SHP77 treated with DMSO at 0.1 percent for 48 hours (cell line): ENCODE measurements around the gene AHCYL2.
"Not testable (repeated sequence)": the region's sequence is repeated elsewhere in the genome, so short reads cannot be mapped to it uniquely, and the experiment has no call there.

Source experiments
- DNase-seq: peaks from one replicate; lab custom pipeline; 2025; lab: John Stamatoyannopoulos, UW

The AHCYL2 gene

DNA sequence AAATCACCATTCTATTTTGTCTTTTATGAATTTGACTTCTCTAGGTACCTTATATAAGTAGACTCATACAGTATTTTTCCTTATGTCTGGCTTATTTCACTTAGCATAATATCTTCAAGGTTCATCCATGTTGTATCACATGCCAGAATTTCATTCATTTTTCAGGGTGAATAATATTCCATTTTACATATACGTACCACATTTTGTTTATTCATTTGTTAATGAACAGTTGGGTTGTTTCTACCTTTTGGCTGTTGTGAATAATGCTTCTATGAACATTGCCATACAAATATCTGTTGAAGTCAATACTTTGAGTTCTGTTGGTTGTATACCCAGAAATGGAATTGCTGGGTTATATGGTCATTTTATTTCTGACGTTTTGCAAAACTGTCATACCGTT is 20.7 kb downstream of the AHCYL2 start:
- DNase-seq, result no peak

DNA sequence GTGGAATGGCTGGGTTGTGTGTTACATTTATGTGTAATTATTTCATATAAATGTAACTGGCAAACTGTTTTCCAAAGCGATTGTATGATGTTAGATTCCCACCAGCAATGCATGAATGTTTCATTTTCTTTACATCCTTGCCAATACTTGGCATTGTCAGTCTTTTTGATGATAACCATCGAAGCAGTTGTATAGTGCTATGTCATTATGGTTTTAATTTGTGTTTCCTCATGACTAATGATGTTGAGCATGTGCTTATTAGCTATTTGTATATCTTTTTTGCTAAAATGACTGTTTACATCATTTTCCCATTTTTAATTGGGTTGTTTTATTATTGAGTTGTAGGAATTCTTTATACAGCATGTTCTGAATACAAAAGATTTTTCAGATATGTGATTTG is 22.3 kb downstream of the AHCYL2 start:
- no peak for DNase-seq

DNA sequence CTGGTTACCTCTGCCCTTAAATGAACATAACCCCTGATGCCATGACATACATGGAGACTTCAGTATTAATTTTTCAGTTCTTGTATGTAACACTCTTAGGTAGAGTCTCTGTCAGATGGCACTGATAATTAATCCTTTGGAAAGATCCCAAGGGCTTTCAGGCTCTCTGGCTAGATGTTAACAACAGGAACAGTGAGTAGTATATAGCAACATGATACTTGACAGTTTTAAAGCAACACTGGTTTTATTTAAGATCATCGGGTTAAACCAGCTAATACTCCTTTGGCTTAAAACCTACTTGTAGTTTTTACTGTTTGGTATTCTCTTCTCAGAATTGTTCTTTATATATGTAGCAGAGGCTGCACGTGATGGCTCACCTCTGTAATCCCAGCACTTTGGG is 27.3 kb downstream of the AHCYL2 start:
- DNase-seq, result no peak

DNA sequence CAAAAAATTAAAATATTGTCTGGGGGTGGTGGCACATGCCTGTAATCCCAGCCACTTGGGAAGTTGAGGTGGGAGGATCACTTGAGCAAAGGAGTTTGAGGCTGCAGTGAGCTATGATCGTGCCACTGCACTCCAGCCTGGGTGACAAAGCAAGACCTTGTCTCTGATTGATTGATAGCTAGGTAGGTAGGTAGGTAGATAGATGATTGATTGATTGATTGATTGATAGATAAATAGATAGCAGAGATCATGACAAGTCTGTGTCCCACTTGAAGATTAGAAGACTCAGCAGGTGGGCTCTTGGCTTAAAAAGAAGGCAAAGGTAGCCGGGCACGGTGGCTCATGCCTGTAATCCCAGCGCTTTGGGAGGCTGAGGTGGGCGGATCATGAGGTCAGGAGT is 27.8 kb downstream of the AHCYL2 start:
- DNase-seq, result not testable (repeated sequence)

DNA sequence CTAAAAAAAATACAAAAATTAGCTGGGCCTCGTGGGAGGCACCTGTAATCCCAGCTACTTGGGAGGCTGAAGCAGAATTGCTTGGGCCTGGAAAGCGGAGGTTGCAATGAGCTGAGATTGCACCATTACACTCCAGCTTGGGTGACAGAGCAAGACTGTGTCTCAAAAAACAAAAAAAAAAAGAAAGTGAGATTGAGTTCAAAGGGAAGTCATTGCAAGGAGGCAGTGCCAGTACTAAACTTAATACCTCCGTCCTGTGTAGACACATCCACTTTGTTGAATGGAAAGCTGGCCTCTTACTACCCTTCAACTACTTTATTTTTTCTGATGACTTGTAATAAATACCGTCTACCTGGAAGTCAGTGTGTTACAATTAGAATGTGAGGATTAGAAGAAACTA is 31.0 kb downstream of the AHCYL2 start:
- DNase-seq, result no peak

DNA sequence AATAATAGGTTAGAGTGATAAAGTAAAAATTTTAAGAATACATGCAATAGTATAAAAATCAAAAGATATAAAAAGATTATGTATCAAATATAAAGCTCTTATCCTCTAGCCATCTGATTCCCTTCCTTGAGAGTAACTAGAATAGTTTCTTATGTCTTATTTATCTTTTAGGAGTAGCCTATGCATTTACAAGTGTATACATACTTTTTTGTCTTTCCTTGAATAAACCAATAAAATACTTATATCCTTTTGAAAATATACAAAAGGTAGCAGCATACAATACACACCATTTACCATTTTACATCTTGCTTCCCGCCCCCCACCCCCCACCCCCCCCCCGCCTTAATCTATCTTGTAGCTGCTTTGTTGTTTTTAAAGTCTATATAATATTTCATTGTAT is 31.4 kb downstream of the AHCYL2 start:
- no peak for DNase-seq

DNA sequence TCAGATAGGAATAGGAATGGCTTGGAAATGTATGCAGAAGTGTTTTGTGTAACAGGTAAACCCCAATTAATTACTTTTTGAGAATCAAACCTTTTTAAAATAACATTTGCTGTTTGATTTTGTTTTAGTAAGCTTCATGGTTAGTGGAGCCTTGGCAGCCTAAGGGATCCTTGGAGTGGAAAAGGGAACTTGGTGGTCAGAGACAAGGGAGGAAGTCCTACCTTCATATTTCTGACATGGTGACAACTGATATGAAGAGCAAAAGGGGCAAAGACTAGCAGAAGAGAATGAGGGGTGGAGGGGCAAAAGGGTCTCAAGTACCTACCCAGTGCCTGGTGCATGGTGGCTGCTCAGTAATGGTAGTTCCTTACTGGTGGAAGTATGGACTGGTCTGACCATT is 32.3 kb downstream of the AHCYL2 start:
- no peak for DNase-seq

DNA sequence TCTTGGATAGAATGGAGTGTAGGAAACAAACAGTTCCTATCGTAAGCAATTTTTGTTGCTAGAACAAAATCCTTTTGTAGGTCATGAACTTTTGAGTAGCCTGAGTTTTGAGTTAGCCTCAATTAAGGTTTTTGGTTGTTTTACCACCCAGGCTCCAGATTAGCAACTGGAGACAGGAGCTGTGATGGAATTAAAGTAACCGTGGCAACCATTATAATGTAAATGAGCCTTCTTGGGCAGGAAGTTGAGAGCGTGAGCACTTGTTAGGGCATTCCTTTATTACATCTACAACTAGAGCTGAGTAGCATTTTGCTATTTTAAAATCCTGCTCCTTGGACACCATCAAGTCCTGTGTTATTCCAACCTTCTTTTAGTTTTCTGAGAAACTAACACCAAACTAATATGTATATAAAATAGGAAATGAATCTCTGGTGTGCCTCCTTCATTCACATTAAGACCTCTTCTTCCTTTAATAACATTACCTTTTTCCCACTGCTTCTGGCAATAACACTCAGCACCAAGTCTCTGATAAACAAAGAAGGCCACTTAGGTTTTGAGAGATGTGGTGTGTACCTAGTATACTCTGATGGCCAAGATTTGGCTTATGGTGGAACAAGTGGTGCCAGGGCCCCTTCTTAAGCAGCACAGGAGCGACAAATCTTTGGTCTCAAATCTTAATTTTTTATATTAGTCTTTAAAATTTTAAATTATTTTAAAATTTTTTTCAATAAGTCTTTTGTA is 34.0 kb downstream of the AHCYL2 start:
- DNase-seq, result no peak

DNA sequence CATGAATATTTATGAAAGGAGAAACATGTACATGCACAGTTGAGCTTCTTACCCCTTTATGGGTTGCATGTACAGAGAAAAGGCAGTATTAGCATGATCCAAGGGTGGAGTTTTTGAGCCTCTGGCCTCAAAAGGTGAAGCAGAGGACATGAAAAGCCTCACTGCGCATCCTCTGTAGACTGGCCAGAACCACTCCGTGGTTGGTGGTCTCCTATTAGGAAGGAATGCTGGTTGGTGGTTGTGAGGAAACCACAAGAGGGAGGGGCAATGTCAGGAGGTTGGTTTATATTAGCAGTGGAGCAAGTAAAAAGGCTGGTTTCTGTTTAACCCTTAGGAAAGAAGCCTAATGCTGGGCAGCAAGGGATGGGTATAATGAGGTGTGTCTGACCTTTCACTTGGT is 37.5 kb downstream of the AHCYL2 start:
- no peak for DNase-seq

DNA sequence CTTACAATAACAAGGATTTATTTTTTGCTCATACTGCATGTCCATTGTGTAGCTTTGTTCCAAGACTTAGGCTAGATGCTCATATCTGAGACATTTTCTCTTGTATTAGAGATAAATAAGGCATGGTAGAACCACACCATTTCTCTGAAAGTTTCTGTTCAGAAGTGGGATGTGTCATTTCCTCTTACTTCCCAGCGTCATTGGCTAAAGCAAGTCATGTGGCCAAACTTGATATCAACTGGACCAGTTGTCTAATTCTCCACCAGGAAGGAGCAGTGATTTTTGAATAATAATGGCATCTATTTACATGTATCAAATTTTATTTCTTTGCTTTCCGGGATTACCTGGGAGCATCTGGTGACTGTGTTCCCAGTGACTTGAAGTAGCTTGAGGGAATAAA is 38.3 kb downstream of the AHCYL2 start:
- no peak for DNase-seq

DNA sequence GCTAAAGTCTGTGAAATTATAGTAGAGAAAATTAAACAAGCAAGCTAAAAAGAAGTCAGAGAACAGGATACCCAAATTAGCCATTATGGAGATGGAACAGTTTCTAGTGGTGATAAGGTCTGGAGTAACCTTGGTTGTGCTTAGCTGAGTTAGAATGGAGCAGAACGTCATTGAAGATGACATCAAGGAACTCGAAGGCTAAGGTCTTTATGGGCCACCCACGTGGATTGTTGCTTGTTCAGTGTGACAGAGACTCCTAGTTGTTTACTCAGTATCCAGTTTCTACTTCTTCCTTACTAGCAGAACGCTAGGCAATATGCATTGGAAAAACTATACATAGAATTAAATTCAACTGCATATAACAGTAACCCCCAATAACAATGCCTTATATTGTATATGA is 39.7 kb downstream of the AHCYL2 start:
- no peak for DNase-seq

DNA sequence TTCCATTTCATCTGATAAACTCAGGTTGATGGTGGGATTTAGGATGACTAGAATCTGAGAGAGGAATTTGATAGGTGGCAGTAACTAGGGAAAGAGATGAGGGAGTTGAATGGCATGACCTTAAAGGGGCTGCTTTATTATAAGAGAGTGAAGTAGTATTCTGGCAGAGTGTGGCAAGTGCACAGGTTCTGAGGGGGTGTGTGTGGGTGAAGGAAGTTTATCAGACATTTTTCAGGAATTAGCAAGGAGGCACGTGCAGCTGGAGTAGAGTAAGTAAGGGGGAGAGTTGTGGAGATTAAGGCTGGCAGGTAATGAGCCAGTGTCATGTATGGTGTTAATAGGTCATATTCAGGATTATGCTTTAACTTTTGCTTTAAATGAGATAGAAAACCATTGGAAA is 40.5 kb downstream of the AHCYL2 start:
- DNase-seq, result no peak

DNA sequence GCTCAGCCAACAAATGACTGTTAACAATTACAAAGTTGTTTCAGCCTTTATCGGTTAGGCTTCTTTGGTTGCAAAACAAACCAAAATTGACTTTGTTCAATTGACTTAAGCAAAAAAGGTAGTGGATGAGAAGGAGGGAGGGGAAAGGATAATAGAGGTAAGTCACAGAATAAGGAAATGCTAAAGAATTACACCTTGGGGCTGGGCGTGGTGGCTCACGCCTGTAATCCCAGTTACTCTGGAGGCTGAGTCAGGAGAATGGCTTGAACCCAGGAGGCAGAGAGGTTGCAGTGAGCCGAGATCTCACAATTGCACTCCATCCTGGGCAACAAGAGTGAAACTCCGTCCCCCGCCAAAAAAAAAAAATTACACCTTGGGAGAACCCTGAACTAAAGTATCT is 41.4 kb downstream of the AHCYL2 start:
- DNase-seq, result no peak

DNA sequence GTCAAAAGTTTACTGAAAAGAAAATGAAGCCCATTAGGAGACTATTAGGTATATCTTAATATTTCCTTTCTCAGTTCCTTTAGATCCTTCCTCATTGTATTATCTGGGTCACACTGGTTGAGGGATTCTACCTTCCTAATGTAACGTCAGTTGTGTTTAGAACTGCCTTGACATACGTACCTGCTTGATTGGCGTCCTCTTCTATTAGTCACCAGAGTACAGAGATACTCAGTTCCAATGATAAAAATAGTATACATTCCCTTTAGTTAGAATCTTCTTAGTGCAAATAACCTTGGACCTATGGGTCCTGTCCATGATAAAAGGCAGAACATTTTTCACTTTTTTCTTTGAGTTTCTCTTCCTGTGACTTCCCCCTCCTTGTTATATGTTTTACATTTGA is 45.2 kb downstream of the AHCYL2 start:
- no peak for DNase-seq

DNA sequence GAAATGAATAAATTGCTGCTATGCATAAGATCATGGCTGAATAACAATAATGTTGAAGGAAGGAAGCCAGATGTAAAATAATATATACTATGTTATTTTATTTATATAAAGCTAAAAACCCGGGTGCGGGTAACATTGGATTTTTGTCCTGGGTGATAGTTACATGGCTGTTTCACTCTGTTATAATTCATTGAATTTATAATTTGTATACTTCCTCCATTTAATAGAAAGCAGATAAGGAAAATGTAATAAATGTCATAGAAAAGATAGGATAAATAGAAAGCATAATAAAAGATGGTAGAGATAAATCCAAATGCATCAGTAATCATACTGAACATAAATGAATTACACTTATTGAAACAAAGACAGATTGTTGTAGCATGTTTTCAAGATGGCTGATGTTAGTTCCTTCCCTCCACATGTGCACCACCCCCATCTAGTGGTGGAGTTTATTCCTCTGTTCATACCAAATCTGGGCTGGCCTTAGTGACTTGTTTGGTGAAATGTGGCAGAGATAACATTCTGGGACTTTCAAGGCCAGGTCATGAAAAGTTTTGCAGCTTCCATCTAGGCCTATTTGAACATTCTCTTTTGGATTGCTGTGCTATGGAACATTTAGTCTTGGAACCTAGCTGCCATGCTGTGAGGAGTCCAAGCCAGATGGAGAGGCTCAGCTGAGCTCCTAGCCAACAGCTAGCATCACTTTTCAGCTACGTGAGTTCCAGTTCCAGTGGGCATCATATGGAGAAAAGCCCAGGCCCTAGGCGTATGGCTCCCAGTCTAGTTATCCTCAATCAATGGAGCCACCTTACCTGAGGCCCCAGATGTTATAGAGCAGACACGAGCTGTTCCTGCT is 46.9 kb downstream of the AHCYL2 start:
- DNase-seq, result no peak

DNA sequence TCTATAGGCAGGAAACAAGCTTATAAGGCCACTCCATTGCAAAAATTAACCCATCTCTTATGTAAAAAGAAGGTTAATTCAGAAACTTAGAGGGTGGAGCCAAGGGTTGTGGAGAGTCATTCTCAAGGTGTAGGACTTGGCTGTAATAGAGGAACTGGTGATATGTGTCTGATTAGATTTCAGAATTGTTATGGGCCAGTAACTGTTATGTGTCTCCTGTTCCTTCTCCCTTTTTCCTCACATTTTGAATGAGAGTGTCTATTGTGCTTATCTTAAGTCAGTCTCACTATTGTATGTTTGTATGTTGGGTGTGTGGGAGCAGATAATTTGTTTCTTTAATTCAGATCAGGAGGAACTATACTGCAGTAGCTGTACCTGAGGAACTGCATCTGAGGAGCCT is 49.1 kb downstream of the AHCYL2 start:
- no peak for DNase-seq

DNA sequence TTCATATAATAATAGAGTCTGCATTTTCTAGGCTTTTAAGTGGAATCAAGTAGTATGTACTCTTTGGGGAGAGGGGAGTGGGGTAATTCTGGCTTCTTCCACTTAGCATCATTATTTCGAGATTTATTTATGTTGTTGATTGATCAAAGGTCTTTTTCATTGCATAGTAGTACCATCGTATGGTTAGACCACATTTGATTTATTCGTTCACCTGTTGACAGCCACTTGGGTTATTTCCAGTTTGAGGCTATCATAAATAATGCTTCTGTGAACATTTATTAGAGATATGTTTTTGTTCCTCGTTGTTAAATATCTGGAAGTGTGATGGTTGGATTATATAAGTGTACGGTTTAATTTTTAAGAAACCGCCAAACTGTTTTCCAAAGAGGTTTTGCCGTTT is 52.8 kb downstream of the AHCYL2 start:
- DNase-seq, result no peak

DNA sequence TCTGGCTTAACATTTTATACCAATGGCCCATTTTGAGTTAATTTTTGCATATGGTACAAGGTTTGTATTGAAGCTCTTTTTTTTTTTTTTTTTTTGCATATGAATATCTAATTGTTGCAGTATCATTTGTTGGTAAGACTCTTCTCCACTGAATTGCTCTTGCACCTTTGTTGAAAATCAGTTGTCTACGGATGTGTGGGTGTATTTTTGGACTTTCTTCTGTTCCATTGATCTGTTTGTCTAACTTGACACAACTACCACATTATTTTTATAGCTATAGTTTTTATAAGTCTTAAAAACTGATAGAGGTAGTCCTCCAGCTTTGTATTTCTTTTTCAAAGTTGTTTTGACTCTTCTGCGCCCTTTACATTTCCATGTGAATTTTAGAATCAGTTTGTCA is 53.9 kb downstream of the AHCYL2 start:
- no peak for DNase-seq

DNA sequence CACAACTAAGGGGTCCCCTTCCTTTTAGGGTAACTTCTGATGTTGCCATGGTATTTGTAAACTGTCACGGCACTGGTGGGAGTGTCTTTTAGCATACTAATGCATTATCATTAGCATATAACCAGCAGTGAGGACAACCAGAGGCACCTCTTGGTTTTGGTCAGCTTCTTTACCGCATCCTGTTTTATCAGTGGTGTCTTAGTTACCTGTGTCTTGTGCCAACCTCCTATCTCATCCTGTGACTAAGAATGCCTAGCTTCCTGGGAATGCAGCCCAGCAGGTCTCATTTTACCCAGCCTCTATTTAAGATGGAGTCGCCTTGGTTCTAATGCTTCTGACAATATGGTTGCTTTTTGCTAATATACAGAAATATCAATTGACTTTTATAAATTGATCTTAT is 54.9 kb downstream of the AHCYL2 start:
- DNase-seq, result no peak

DNA sequence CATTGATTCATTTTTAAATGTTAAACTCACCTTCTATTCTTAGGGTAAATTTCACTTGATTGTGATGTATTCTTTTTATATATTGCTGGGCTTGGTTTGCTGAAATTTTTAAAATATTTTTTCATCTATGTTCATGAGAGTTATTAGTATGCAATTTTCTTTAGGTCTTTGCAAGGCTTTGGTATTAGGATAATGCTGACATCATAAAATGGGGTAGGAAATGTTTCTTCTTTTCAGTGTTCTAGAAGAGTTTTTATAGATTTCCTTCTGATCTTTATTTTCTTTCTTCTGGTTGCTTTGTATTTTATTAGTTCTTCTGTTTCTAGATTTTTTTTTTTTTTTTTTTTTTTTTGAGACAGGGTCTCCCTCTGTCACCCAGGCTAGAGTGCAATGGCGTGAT is 56.3 kb downstream of the AHCYL2 start:
- no peak for DNase-seq

DNA sequence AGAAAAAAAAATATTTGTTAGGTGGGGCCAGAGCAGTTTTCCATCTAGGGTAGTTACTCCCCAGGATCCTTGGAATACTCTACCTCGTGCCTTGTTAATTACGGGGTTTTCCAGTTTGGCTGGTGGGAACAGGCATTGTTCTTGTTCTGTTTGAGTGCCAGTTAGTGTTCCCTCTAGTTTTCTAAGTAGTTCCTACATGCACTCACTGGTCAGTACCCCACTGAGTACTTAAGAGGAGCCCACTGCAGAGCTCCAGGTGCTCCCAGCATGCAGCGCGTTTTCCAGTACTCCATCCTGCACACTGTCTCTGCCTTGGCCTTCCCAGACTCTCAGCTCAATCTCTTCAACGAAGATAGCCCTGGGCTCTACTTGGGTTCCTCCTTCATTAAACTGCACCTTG is 58.0 kb downstream of the AHCYL2 start:
- no peak for DNase-seq

DNA sequence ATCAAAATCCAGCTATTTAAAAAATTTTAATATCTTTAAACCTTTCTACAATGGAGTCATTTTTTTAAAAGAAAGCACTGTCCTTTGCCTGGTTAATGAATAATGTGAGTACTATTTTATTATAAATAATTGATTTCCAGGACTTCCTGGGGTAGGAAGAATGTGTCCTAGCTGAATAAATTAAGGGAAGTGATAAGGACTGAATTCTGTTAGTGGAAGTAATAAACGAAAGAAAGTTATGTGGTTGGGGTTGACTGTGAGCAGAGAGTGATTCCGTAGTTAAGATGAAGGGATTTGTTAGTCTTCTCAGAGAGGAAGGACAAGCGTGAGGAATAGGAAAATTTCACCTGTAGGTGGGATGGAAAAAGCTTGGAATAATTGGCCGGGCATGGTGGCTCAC is 59.1 kb downstream of the AHCYL2 start:
- no peak for DNase-seq

DNA sequence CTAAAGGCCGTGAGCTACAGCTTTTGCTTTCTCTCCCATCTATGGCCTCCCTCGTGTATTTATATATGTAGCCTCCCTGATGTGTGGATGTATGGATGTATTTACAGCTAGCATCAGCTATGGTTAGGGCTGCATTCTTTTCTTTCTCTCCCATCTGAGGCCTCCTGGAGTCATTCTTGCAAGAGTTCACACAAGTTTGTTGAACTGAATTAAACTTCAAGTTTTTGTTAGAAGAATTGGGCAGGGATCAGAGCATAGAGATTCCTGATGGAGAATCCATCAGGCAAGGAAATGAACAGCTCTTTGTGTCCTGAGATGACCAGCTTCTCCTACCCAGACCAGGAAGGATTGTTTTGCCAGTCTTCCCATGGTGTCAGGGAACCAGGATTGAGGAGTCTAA is 60.3 kb downstream of the AHCYL2 start:
- no peak for DNase-seq

DNA sequence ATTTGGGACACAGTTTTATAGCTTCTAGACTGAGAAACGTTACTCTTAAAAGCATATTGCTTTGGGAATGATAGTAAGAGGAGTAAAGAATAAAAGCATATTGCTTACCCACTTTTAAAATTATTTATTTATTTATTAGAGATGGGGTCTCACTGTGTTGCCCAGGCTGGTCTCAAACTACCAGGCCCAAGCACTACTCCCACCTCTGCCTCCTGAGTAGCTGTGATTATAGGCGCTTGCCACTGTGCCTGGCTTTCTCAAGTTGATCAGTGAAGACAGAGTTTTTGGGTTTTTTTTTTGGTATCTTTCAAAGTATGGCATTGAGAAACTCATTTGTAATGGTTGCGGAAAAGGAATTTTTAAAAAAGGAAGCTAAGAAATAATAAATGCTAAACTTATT is 68.0 kb downstream of the AHCYL2 start:
- no peak for DNase-seq
